PC-3 (cell line): ENCODE data around the gene NR5A1.

ENCODE experiments used
- EZH2 ChIP-seq: fragments of 300-600 bp; sonication (generic); IDR thresholded peaks from one replicate; pipeline ENCODE4 v1.6.1; 2017; ENCODE audit warnings: antibody characterized with exemption, mild to moderate bottlenecking, low read length; ENCODE audit not compliant: unreplicated experiment
- TF ChIP-seq, protein P1 (sequence below): fragments of 300-600 bp; sonication (generic); conservative IDR thresholded peaks from 2 replicates; pipeline ENCODE4 v1.5.1; 2017; ENCODE audit warnings: antibody characterized with exemption, low read depth, mild to moderate bottlenecking, low read length

DNA sequence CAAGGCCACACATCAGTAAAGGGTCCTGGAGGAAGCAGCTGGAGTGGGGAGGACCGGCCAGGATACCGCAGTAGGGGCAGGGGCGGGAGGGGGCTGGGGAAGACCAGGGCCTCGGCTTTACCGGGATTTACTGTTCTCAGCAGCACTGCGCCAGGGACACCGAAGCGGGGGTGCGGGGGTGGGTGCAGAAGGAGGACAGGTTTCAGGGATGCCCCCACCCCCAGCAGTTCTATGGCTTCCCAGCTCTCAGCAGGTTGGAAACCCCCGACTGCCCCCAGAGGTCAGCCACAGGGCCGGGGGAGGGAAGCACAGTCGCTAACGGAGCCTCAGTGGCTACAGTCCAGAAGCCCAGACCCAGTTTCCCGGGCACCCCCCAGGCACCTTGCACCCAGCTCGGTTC is 21.3 kb downstream of the NR5A1 start:
- TF ChIP-seq EZH2: no peak
- TF ChIP-seq, protein P1, sequence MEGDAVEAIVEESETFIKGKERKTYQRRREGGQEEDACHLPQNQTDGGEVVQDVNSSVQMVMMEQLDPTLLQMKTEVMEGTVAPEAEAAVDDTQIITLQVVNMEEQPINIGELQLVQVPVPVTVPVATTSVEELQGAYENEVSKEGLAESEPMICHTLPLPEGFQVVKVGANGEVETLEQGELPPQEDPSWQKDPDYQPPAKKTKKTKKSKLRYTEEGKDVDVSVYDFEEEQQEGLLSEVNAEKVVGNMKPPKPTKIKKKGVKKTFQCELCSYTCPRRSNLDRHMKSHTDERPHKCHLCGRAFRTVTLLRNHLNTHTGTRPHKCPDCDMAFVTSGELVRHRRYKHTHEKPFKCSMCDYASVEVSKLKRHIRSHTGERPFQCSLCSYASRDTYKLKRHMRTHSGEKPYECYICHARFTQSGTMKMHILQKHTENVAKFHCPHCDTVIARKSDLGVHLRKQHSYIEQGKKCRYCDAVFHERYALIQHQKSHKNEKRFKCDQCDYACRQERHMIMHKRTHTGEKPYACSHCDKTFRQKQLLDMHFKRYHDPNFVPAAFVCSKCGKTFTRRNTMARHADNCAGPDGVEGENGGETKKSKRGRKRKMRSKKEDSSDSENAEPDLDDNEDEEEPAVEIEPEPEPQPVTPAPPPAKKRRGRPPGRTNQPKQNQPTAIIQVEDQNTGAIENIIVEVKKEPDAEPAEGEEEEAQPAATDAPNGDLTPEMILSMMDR: no peak
